HepG2 (cell line): ENCODE measurements around the gene SUPT4H1. TPM values are rescaled to one million over a fixed set of nuclear protein-coding genes. Genes with fewer than 3 reads are reported as not detected.

Experiments
- MLXIP ChIP-seq: sonication (generic); formaldehyde crosslinking; IDR thresholded peaks from 2 replicates; pipeline ENCODE4 v1.9.0; 2021; ENCODE audit warnings: missing genetic modification reagents, borderline replicate concordance
- NCOA2 ChIP-seq: sonication (generic); formaldehyde crosslinking; IDR thresholded peaks from 2 replicates; pipeline ENCODE4 v1.8.0; 2022; ENCODE audit warnings: inconsistent platforms
- REL ChIP-seq: sonication (generic); formaldehyde crosslinking; conservative IDR thresholded peaks from 2 replicates; pipeline ENCODE4 v1.8.0; 2022; ENCODE audit warnings: mild to moderate bottlenecking, missing genetic modification reagents, moderate library complexity
- SIN3B ChIP-seq: fragments of 150-350 bp; IDR thresholded peaks from 2 replicates; pipeline ENCODE4 v1.6.1; 2014; ENCODE audit warnings: low read length
- SIX4 ChIP-seq: sonication (generic); formaldehyde crosslinking; IDR thresholded peaks from 2 replicates; pipeline ENCODE4 v1.4.0; 2020; ENCODE audit warnings: missing genetic modification reagents
- TOE1 ChIP-seq: sonication (generic); formaldehyde crosslinking; IDR thresholded peaks from 2 replicates; pipeline ENCODE4 v1.4.0; 2020; ENCODE audit warnings: mild to moderate bottlenecking, missing genetic modification reagents
- ZHX2 ChIP-seq, 2 experiments: sonication (generic) in 1 of 2; formaldehyde crosslinking in 1 of 2; IDR thresholded peaks; 2 replicates each; pipeline versions ENCODE4 v1.6.1 to v1.9.0; 2014 to 2022; ENCODE audit warnings: antibody characterized with exemption in 1 of 2, borderline replicate concordance in 1 of 2, inconsistent platforms in 1 of 2, low read depth in 1 of 2, missing genetic modification reagents in 1 of 2
- ZNF136 ChIP-seq: sonication (generic); formaldehyde crosslinking; IDR thresholded peaks from 2 replicates; pipeline ENCODE4 v1.8.1; 2022; ENCODE audit warnings: low read depth, mild to moderate bottlenecking, moderate library complexity, missing genetic modification reagents
- ZNF281 ChIP-seq: sonication (generic); formaldehyde crosslinking; IDR thresholded peaks from 2 replicates; pipeline ENCODE4 v1.4.0; 2020; ENCODE audit warnings: missing genetic modification reagents, borderline replicate concordance
- ZNF431 ChIP-seq: sonication (generic); formaldehyde crosslinking; IDR thresholded peaks from 2 replicates; pipeline ENCODE4 v1.9.0; 2022; ENCODE audit warnings: missing genetic modification reagents, low read depth, mild to moderate bottlenecking, borderline replicate concordance
- ZNF644 ChIP-seq: IDR thresholded peaks from 2 replicates; pipeline ENCODE4 v1.6.1; 2016; ENCODE audit warnings: low read depth
- ZNF687 ChIP-seq: sonication (generic); formaldehyde crosslinking; IDR thresholded peaks from 2 replicates; pipeline ENCODE4 v1.5.1; 2020; ENCODE audit warnings: mild to moderate bottlenecking, missing genetic modification reagents, moderate library complexity
- polyA plus RNA-seq, 8 experiments: library from polyadenylated mRNA; depleted of rRNA in 3 of 8; stranded (reverse) in 7 of 8; unstranded in 1 of 8; fragments of >200 nt; fragmentation: Illumina TruSeq in 4 of 8; extraction: Trizol in 4 of 8; gene quantifications; 2 replicates each; pipeline versions ENCODE4 v1.2.1 to v1.2.3, GENCODE V29; 2011 to 2016; ENCODE audit warnings: low read depth in 4 of 8, missing spikeins in 1 of 8, mixed read lengths in 1 of 8; ENCODE audit not compliant: insufficient read depth in 1 of 8
- total RNA-seq, 5 experiments: library from RNA; depleted of rRNA; stranded (reverse); fragments of >200 nt; fragmentation: Illumina TruSeq; extraction: Trizol; gene quantifications; 2 replicates each; pipeline ENCODE4 v1.2.3, GENCODE V29; 2016; ENCODE audit warnings: low read depth in 1 of 5

SUPT4H1 gene
- total and polyA plus RNA-seq, 2 of the 13 experiments (the other 11 are each of a cell fraction or from before 2014, with no cell fraction given), result 155 to 244 TPM

GRCh38 chr17:58383892-58384462 is 32.0 kb upstream of the SUPT4H1 start (continued):
- TF ChIP-seq MLXIP (CRISPR knock-in tag) (no peak), ZNF644 (no peak), ZHX2 (IDR thresholded peaks at IDR 0.05; ENCODE audit: low read depth) (no peak), ZHX2 (CRISPR knock-in tag; IDR thresholded peaks at IDR 0.05; ENCODE audit: borderline replicate concordance) (peak; percentile 54; the same call in 1 of the 2 replicates), NCOA2 (peak; percentile 85), SIX4 (CRISPR knock-in tag) (0 out of 2 replicates have a peak, but pooled peaks have one; percentile 24), ZNF687 (CRISPR knock-in tag) (peak; percentile 42), TOE1 (CRISPR knock-in tag) (no peak), REL (CRISPR knock-in tag) (no peak), ZNF431 (CRISPR knock-in tag) (no peak), ZNF281 (CRISPR knock-in tag) (no peak), ZNF136 (CRISPR knock-in tag) (no peak), SIN3B (no peak)
